Neural progenitor cell (in vitro differentiated cells): Measurements from ENCODE around the gene NDRG3. TPM values are rescaled to one million over a fixed set of nuclear protein-coding genes. Genes with fewer than 3 reads are reported as not detected.

Source experiments
- DNase-seq: peaks from one replicate; pipeline ENCODE4 v3.0.0-alpha.2; 2016; ENCODE audit warnings: low spot score
- H2AFZ ChIP-seq: fragments of 200-600 bp; sonication (generic); replicated peaks from 2 replicates; pipeline ENCODE4 v1.6.1; 2016; ENCODE audit warnings: antibody characterized with exemption
- H3F3A ChIP-seq: fragments of 200-600 bp; sonication (generic); 2 replicates; pipeline ENCODE4 v1.6.1; 2016; ENCODE audit warnings: antibody characterized with exemption, low read depth
- H3K27ac ChIP-seq: fragments of 200-600 bp; sonication (generic); 2 replicates; pipeline ENCODE4 v1.5.1; 2016; ENCODE audit warnings: mild to moderate bottlenecking
- H3K27me3 ChIP-seq: fragments of 200-600 bp; sonication (generic); 2 replicates; pipeline ENCODE4 v1.6.1; 2016; ENCODE audit warnings: mild to moderate bottlenecking, moderate library complexity
- H3K36me3 ChIP-seq: fragments of 200-600 bp; sonication (generic); 2 replicates; pipeline ENCODE4 v1.5.1; 2016
- H3K4me1 ChIP-seq: fragments of 200-600 bp; sonication (generic); 2 replicates; pipeline ENCODE4 v1.6.1; 2016; ENCODE audit warnings: mixed run types
- H3K4me2 ChIP-seq: fragments of 200-600 bp; sonication (generic); 2 replicates; pipeline ENCODE4 v1.6.1; 2016
- H3K4me3 ChIP-seq: fragments of 200-600 bp; sonication (generic); 2 replicates; pipeline ENCODE4 v1.5.1; 2016
- H3K79me2 ChIP-seq: fragments of 200-600 bp; sonication (generic); 2 replicates; pipeline ENCODE4 v1.6.1; 2016; ENCODE audit warnings: low read depth
- H3K9ac ChIP-seq: fragments of 200-600 bp; sonication (generic); 2 replicates; pipeline ENCODE4 v1.6.1; 2016
- H3K9me3 ChIP-seq: fragments of 200-600 bp; sonication (generic); 2 replicates; pipeline ENCODE4 v1.5.1; 2016; ENCODE audit warnings: low read depth
- H4K20me1 ChIP-seq: fragments of 200-600 bp; sonication (generic); 2 replicates; pipeline ENCODE4 v1.6.1; 2016; ENCODE audit warnings: low read depth
- H3K27ac Mint-ChIP-seq: 3 replicates; pipeline ENCODE4 v1.8.0; 2021; ENCODE audit warnings: mixed read lengths
- H3K27me3 Mint-ChIP-seq: 2 replicates; pipeline ENCODE4 v1.8.0; 2022; ENCODE audit warnings: low read depth, mild to moderate bottlenecking, inconsistent platforms, moderate library complexity, mixed read lengths; ENCODE audit not compliant: insufficient read depth
- H3K36me3 Mint-ChIP-seq: 3 replicates; pipeline ENCODE4 v1.8.0; 2021; ENCODE audit warnings: mixed read lengths
- H3K4me1 Mint-ChIP-seq: 3 replicates; pipeline ENCODE4 v1.8.0; 2021; ENCODE audit warnings: mixed read lengths
- H3K4me3 Mint-ChIP-seq: 3 replicates; pipeline ENCODE4 v1.8.0; 2021; ENCODE audit warnings: mild to moderate bottlenecking, moderate library complexity, mixed read lengths
- H3K9me3 Mint-ChIP-seq: 3 replicates; pipeline ENCODE4 v1.8.0; 2020; ENCODE audit warnings: mixed read lengths
- EZH2 ChIP-seq: fragments of 200-600 bp; sonication (generic); IDR thresholded peaks from 2 replicates; pipeline ENCODE4 v1.6.1; 2017; ENCODE audit warnings: antibody characterized with exemption, mild to moderate bottlenecking, moderate library complexity
- EZH2phosphoT487 ChIP-seq: fragments of 200-600 bp; sonication (generic); IDR thresholded peaks from 2 replicates; pipeline ENCODE4 v1.6.1; 2017; ENCODE audit warnings: antibody characterized with exemption
- total RNA-seq: library from RNA; depleted of rRNA; stranded (reverse); fragments of >200 nt; gene quantifications from 2 replicates; pipeline ENCODE4 v1.2.3, GENCODE V29; 2015; ENCODE audit warnings: low replicate concordance
- TF ChIP-seq, protein P1 (sequence below): fragments of 200-600 bp; sonication (generic); IDR thresholded peaks from 2 replicates; pipeline ENCODE4 v1.5.1; 2017; ENCODE audit warnings: antibody characterized with exemption, mild to moderate bottlenecking

The NDRG3 gene
- total RNA-seq, 1 donor from 2014 or later, result 25.3 TPM

DNA sequence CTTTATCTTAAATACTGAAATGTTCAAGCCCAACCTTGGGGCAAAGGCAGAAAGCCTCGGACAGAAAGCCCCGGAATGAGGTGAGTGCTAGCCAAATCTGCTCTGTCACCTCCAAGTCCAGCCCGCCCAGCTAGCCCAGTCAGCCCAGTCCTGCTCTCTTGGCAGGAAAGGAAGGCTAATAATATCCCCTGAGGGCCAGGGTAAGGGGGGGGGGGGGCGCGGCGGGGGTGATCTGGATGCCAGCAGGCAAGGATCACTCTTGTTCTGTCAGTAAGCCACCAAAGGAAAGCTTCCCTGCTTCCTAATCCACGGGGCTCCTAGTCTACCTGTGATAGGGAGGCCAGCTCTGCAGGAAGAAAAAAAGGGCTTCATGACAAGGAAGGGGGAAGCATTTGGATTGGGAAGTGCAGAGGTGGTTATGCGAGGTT, 1.1 kb downstream of the NDRG3 start:
- peaks cover 20% of the 10 kb centered on the region for H3F3A ChIP-seq
- peak overlapping the region; percentile 92 for H3K4me2 ChIP-seq
- no peak overlapping the region for H2AFZ ChIP-seq
- H3K9me3 Mint-ChIP-seq, result no peaks in the 10 kb centered on the region
- no peak overlapping the region for H3K9ac ChIP-seq
- peaks cover 20% of the 10 kb centered on the region for H3K4me1 Mint-ChIP-seq
- peak overlapping the region; percentile 94 for H3K4me3 Mint-ChIP-seq
- peaks cover 5% of the 10 kb centered on the region for H4K20me1 ChIP-seq
- no peaks in the 10 kb centered on the region for H3K36me3 Mint-ChIP-seq
- H3K27me3 ChIP-seq, result peaks cover 14% of the 10 kb centered on the region
- H3K27ac Mint-ChIP-seq, result no peak overlapping the region
- no peaks in the 10 kb centered on the region for H3K36me3 ChIP-seq
- peak overlapping the region; percentile 81 for H3K4me3 ChIP-seq
- DNase-seq, result peak; percentile 21
- H3K9me3 ChIP-seq, result no peaks in the 10 kb centered on the region
- no peak overlapping the region for H3K27ac ChIP-seq
- no peaks in the 10 kb centered on the region for H3K79me2 ChIP-seq
- no peaks in the 10 kb centered on the region for H3K4me1 ChIP-seq
- TF ChIP-seq EZH2 (no peak), EZH2phosphoT487 (no peak)
- TF ChIP-seq, protein P1, sequence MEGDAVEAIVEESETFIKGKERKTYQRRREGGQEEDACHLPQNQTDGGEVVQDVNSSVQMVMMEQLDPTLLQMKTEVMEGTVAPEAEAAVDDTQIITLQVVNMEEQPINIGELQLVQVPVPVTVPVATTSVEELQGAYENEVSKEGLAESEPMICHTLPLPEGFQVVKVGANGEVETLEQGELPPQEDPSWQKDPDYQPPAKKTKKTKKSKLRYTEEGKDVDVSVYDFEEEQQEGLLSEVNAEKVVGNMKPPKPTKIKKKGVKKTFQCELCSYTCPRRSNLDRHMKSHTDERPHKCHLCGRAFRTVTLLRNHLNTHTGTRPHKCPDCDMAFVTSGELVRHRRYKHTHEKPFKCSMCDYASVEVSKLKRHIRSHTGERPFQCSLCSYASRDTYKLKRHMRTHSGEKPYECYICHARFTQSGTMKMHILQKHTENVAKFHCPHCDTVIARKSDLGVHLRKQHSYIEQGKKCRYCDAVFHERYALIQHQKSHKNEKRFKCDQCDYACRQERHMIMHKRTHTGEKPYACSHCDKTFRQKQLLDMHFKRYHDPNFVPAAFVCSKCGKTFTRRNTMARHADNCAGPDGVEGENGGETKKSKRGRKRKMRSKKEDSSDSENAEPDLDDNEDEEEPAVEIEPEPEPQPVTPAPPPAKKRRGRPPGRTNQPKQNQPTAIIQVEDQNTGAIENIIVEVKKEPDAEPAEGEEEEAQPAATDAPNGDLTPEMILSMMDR, result no peak
- H3K27me3 Mint-ChIP-seq, result peaks cover 6% of the 10 kb centered on the region

DNA sequence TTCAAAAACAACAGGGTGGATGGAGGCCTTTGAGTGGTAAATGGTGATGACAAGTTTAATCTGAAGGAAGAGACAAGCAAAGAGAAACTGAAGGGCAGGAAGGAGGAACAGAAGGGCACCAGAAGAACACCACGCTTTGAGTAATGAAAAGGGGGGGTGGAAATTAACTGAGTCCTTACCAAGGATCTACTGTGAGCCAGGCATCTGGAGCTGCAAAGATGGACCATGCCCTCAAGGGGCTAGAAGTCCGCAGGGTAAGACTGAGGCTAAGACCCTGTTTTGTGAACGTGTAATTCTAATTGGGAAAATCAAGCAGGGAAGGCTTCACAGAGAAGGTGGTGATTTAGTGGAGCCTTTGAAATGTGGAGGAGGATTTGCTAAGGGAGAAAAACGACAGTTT, 1.6 kb downstream of the NDRG3 start:
- no peak overlapping the region for H3K27ac Mint-ChIP-seq
- no peaks in the 10 kb centered on the region for H3K36me3 Mint-ChIP-seq
- H3K27me3 Mint-ChIP-seq, result peaks cover 6% of the 10 kb centered on the region
- no peak overlapping the region for H3K4me2 ChIP-seq
- no peak overlapping the region for H2AFZ ChIP-seq
- no peak for DNase-seq
- H3K79me2 ChIP-seq, result no peaks in the 10 kb centered on the region
- H3K9ac ChIP-seq, result no peak overlapping the region
- H3K4me1 ChIP-seq, result no peaks in the 10 kb centered on the region
- H3K27ac ChIP-seq, result no peak overlapping the region
- no peaks in the 10 kb centered on the region for H3K36me3 ChIP-seq
- peaks cover 20% of the 10 kb centered on the region for H3K4me1 Mint-ChIP-seq
- no peaks in the 10 kb centered on the region for H3K9me3 ChIP-seq
- peaks cover 5% of the 10 kb centered on the region for H4K20me1 ChIP-seq
- H3K4me3 Mint-ChIP-seq, result peak overlapping the region; percentile 77
- H3F3A ChIP-seq, result peaks cover 20% of the 10 kb centered on the region
- no peak overlapping the region for H3K4me3 ChIP-seq
- H3K9me3 Mint-ChIP-seq, result no peaks in the 10 kb centered on the region
- H3K27me3 ChIP-seq, result peaks cover 14% of the 10 kb centered on the region
- TF ChIP-seq EZH2phosphoT487 (no peak), EZH2 (no peak)
- TF ChIP-seq, protein P1, result no peak

DNA sequence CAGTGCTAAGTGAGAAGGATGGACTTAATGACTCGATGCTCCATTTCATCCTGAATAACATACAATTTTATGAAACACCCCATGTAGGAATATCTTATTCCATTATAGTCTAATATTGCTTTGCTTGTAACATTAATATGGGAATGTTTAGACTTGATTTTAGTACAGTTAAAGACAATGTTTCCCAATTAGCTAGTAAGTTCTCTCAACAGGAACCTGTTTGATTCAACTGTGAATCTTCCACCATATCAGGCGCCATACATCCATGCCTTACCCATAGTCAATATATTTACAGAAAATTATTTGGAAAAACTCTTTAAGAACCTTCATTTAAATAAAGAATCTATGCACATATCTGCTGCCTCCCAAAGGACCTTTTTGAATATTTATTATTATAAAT, 3.3 kb downstream of the NDRG3 start:
- Histone ChIP-seq H3K27me3 (peaks cover 14% of the 10 kb centered on the region), H3K36me3 (no peaks in the 10 kb centered on the region), H2AFZ (no peak overlapping the region), H3F3A (peaks cover 20% of the 10 kb centered on the region), H3K4me3 (no peak overlapping the region), H4K20me1 (peaks cover 5% of the 10 kb centered on the region), H3K27ac (no peak overlapping the region), H3K4me1 (no peaks in the 10 kb centered on the region), H3K9ac (no peak overlapping the region), H3K9me3 (no peaks in the 10 kb centered on the region), H3K4me2 (no peak overlapping the region), H3K79me2 (no peaks in the 10 kb centered on the region)
- H3K4me3 Mint-ChIP-seq, result no peak overlapping the region
- no peak for DNase-seq
- peaks cover 6% of the 10 kb centered on the region for H3K27me3 Mint-ChIP-seq
- no peaks in the 10 kb centered on the region for H3K36me3 Mint-ChIP-seq
- no peak for TF ChIP-seq EZH2
- TF ChIP-seq, protein P1, result no peak
- no peak for TF ChIP-seq EZH2phosphoT487
- peaks cover 20% of the 10 kb centered on the region for H3K4me1 Mint-ChIP-seq
- H3K27ac Mint-ChIP-seq, result no peak overlapping the region
- H3K9me3 Mint-ChIP-seq, result no peaks in the 10 kb centered on the region
